ENCODE results near the gene TPD52L2.
A peak's percentile ranks its signal among the peaks of the same experiment; 100 is the strongest.

TPD52L2 gene

DNA sequence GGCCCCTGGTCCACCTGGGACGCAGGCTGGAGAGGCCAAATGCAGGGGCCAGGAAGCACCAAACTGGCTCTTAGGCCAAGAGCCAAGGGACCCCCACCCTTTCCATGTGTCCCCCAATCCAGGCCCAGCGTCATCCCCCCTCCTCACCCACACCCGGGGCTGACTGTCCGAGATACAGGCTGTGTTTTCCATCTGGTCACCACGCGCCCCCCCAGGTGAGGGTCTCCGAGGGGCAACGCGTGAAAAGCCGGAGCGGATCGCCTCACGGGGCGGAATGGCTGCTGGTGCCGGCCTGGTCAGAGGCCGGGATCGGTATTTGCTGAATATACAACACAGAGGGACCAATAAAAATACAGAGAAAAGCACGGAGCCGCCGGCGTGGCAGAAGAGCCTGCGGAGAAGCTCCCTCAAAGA is 9.0 kb upstream of the TPD52L2 start:
- TF ChIP-seq, protein P1, sequence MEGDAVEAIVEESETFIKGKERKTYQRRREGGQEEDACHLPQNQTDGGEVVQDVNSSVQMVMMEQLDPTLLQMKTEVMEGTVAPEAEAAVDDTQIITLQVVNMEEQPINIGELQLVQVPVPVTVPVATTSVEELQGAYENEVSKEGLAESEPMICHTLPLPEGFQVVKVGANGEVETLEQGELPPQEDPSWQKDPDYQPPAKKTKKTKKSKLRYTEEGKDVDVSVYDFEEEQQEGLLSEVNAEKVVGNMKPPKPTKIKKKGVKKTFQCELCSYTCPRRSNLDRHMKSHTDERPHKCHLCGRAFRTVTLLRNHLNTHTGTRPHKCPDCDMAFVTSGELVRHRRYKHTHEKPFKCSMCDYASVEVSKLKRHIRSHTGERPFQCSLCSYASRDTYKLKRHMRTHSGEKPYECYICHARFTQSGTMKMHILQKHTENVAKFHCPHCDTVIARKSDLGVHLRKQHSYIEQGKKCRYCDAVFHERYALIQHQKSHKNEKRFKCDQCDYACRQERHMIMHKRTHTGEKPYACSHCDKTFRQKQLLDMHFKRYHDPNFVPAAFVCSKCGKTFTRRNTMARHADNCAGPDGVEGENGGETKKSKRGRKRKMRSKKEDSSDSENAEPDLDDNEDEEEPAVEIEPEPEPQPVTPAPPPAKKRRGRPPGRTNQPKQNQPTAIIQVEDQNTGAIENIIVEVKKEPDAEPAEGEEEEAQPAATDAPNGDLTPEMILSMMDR (conservative IDR thresholded peaks at IDR 0.05; ENCODE audit: control insufficient read depth, insufficient read depth, low read depth, low read length) = no peak
- no peak for DNase-seq (ENCODE audit: low read depth)
- H3K4me3 ChIP-seq (ENCODE audit: control insufficient read depth, low read depth, low read length) = no peak overlapping the region

- no peak overlapping the region for H3K4me3 ChIP-seq (ENCODE audit: control insufficient read depth, low read depth, low read length)
- TF ChIP-seq, protein P1 (conservative IDR thresholded peaks at IDR 0.05; ENCODE audit: control insufficient read depth, insufficient read depth, low read depth, low read length) = no peak
- DNase-seq (ENCODE audit: low read depth) = peak; percentile 50
These were observed 7.2 kb upstream of the TPD52L2 start for GRCh38 chr20:63857764-63858392.

- TF ChIP-seq, protein P1 (conservative IDR thresholded peaks at IDR 0.05; ENCODE audit: control insufficient read depth, insufficient read depth, low read depth, low read length) = peak; percentile 44
- peak; percentile 64 for DNase-seq (ENCODE audit: low read depth)
- H3K4me3 ChIP-seq (ENCODE audit: control insufficient read depth, low read depth, low read length) = no peak overlapping the region
These were observed 6.5 kb upstream of the TPD52L2 start for GRCh38 chr20:63858393-63859165.

DNA sequence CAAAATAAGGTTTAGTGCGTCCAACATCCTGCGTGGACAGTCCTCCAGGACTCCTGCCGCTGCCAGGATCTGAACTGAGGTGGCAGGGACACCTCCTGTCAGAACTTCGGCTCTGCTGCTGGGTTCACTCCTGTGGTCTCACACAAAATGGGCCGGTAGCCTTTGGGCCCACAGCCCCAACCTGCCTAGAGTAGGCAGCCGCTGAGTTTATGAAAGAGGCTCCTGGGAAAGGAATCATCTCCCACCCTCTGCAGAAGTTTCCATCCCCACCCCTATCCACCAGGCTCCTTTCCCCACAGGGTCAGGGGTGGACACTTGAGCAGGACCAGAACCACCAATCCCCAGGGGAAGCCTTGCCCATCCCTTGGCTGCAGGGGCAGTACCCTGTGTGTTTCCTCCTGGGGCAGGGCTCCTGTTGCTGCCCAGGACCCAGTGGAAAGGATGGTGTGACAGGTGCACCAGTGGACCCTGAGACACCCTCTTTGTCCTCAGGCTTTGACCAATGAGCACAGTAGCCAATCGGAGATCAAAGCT is 5.8 kb upstream of the TPD52L2 start:
- TF ChIP-seq, protein P1 (conservative IDR thresholded peaks at IDR 0.05; ENCODE audit: control insufficient read depth, insufficient read depth, low read depth, low read length) = no peak
- no peak overlapping the region for H3K4me3 ChIP-seq (ENCODE audit: control insufficient read depth, low read depth, low read length)

DNA sequence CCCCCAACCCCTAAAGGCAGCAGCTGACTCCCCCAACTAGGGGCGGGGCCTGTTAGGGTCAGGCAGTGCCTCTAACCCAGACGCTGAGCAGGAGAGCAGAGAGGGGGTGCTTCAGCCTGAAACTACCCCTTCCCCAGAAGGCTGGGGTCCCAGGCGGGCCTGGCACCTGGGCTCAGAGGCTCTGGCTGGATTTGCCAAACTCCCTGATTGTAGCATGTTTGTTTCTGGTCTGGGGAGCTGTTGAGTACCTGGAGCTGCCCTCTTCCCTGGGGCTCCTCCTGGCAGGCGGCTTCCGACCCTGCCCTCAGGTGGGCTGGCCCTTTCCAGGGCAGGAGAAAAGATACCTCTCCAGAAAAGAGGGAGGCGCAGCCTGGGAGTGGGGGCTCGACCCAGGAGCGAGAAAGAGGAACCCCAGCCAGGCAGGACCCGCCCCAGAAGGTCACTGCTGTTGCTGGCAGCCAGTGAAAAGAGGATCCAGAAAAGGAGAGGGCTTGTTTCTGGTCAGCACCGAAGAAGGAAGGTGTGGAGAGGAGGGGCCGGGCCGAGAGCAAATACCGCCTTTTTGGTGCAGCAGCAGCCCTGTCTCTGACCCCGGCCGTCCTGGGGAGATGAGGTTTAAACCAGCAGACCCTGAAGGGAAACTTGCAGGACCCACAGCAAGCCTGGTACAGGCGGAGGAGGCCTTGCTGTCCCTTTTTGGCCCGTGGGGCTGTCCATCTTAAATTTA is 4.6 kb upstream of the TPD52L2 start:
- no peak for DNase-seq (ENCODE audit: low read depth)
- TF ChIP-seq, protein P1 (conservative IDR thresholded peaks at IDR 0.05; ENCODE audit: control insufficient read depth, insufficient read depth, low read depth, low read length) = no peak
- H3K4me3 ChIP-seq (ENCODE audit: control insufficient read depth, low read depth, low read length) = no peak overlapping the region

More for the DNA sequence above, 5.8 kb upstream of the TPD52L2 start:
- DNase-seq (ENCODE audit: low read depth) = no peak

GRCh38 chr20:63861365-63861934 is 3.6 kb upstream of the TPD52L2 start, which contains the start of gene ABHD16B:
ABHD16B (plus strand) TSS chr20:63861498; CDS start chr20:63861541, 43 bp downstream.
- no peak for DNase-seq (ENCODE audit: low read depth)
- no peak within 1 kb of the TSS for H3K4me3 ChIP-seq (ENCODE audit: control insufficient read depth, low read depth, low read length)
- TF ChIP-seq, protein P1 (conservative IDR thresholded peaks at IDR 0.05; ENCODE audit: control insufficient read depth, insufficient read depth, low read depth, low read length) = no peak

Measured in fibroblast of mammary gland (primary cell).